H7 (cell line): ENCODE results near the gene TUT4. TPM values are rescaled to one million over a fixed set of nuclear protein-coding genes. Genes with fewer than 3 reads are reported as not detected.

Experiments
- DNase-seq: peaks from one replicate; pipeline ENCODE4 v3.0.0; 2012
- H3K27me3 ChIP-seq: 2 replicates; pipeline ENCODE4 v1.6.0; 2011; ENCODE audit warnings: mild to moderate bottlenecking, low read length; ENCODE audit not compliant: control insufficient read depth, insufficient read depth
- H3K36me3 ChIP-seq: replicated peaks from 2 replicates; pipeline ENCODE4 v1.5.1; 2011; ENCODE audit warnings: low read length; ENCODE audit not compliant: control insufficient read depth, insufficient read depth
- H3K4me3 ChIP-seq: 2 replicates; pipeline ENCODE4 v1.5.1; 2011; ENCODE audit warnings: low read depth, mild to moderate bottlenecking, control low read depth, low read length, moderate library complexity; ENCODE audit not compliant: insufficient read depth
- total RNA-seq: library from RNA; depleted of rRNA; stranded (reverse); fragments of >200 nt; shearing (Covaris generic); gene quantifications from 2 replicates; pipeline ENCODE4 v1.2.3, GENCODE V29; 2014; rRNA removed

Gene TUT4, protein sequence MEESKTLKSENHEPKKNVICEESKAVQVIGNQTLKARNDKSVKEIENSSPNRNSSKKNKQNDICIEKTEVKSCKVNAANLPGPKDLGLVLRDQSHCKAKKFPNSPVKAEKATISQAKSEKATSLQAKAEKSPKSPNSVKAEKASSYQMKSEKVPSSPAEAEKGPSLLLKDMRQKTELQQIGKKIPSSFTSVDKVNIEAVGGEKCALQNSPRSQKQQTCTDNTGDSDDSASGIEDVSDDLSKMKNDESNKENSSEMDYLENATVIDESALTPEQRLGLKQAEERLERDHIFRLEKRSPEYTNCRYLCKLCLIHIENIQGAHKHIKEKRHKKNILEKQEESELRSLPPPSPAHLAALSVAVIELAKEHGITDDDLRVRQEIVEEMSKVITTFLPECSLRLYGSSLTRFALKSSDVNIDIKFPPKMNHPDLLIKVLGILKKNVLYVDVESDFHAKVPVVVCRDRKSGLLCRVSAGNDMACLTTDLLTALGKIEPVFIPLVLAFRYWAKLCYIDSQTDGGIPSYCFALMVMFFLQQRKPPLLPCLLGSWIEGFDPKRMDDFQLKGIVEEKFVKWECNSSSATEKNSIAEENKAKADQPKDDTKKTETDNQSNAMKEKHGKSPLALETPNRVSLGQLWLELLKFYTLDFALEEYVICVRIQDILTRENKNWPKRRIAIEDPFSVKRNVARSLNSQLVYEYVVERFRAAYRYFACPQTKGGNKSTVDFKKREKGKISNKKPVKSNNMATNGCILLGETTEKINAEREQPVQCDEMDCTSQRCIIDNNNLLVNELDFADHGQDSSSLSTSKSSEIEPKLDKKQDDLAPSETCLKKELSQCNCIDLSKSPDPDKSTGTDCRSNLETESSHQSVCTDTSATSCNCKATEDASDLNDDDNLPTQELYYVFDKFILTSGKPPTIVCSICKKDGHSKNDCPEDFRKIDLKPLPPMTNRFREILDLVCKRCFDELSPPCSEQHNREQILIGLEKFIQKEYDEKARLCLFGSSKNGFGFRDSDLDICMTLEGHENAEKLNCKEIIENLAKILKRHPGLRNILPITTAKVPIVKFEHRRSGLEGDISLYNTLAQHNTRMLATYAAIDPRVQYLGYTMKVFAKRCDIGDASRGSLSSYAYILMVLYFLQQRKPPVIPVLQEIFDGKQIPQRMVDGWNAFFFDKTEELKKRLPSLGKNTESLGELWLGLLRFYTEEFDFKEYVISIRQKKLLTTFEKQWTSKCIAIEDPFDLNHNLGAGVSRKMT (N-terminal part only)
- total RNA-seq = 52.4 and 64.6 TPM in 2 replicates

DNA sequence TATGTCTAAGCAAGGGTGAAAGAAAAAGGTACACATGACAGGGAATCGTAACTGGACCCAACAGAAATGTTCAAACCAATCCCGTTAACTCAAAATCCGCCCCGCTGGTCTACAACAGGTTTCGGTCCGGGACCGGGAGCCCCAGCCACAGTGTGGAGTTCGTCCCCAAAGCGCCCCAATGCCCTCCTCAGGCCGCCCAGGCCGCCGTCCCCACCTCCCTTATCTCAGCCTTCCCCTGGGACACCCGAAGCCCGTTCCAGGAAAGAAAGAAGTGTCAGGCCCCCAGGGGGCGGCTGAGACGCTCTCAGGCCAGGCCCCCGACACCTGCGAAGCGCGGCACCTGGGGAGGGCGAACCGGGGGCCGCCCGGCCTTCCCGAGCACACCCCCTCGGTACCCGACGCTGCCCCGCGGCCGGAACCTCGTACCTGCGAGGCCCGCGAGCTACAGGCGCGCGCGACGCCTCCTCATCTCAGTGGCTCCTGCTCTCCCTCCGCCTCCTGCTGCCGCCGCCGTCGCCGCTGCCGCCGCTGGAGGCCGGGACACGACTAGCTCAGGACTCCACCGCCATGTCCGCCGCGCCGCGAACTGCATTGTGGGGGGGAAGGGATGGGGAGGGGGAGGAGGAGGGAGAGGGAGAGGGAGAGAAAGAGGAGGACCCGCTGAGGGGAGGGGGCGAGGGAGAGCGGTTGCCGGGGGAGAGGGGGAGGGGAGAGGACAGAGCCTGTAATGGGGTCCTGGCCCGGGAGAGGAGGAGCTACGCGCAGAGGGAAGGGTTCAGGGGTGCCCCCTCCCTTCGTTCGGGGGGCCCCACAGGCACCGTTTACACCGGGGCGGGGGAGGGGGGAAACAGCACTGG is at the start of gene TUT4:
Gene TUT4, minus strand, starts transcription at position 588 of the 857 bp plus-strand sequence. CDS start 26,812 bp downstream, outside the sequence.
- peak; percentile 94 for DNase-seq
- Histone ChIP-seq H3K4me3 (peak within 1 kb of the TSS; percentile 93), H3K27me3 (no peaks in the 10 kb centered on the region), H3K36me3 (no peaks in the 10 kb centered on the region)

DNA sequence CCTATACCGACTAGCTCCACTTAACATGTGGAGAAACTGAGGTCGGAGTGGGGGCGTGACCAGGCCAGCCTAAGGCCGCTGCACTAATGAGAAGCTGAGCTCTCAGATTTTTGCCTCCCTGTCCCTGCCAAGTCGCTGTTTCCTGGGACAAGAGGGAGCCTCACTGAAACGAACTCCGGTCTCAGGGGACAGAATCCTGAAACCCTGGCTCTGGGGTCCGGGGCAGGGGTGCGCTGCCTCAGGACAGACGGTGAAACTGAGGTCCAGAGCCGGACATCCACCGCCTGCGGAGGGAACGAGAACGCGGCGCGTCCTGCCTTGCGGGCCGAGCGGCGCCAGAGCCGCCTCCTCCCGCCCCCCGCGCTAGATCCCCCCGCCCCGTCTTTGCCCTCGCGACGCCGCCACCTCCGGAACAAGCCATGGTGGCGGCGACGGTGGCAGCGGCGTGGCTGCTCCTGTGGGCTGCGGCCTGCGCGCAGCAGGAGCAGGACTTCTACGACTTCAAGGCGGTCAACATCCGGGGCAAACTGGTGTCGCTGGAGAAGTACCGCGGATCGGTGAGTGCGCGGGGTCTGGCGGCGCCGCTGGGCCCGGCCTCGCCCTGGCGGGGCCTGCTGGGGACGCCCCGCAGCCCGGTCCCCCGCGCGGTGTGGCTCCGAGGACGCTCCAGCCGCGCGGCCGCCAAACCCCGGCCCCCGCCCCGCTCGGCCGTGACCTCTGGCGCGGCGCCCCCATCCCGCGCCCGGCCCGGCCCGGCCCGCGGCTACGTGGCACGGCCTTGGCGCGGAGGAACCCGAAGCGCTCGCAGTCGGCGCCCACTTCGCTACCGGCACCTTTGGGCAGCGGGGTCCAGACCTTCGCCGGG is 49.3 kb upstream of the TUT4 start, which contains the start of gene GPX7:
Gene GPX7, plus strand, starts transcription at position 381 of the 865 bp plus-strand sequence. Its CDS starts 39 bp downstream, at position 420.
- H3K36me3 ChIP-seq = no peaks in the 10 kb centered on the region
- DNase-seq = peak; percentile 87
- peak within 1 kb of the TSS; percentile 56 for H3K4me3 ChIP-seq
- peaks cover 30% of the 10 kb centered on the region for H3K27me3 ChIP-seq

DNA sequence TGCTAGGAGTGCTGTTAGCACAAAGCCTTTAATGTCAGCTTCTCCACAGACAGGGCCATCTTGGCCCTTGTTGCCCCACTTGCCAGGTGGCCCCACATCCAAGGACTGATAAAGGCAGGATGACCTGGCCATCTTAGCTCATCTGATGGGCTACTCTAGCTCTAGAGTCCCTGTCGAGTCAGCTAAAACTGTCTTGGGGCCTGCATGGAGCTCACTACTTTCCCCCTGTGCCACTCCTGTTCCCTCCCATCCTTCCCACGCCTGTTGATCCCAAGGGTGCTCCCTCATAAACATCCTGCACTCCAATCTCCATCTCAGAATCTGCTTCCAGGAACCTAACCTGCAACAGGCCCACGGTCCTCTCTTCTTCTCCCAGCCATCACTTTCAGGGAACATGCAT is 48.6 kb upstream of the TUT4 start:
- Histone ChIP-seq H3K27me3 (peaks cover 30% of the 10 kb centered on the region), H3K4me3 (no peak overlapping the region; the same call in 1 of the 2 replicates), H3K36me3 (no peaks in the 10 kb centered on the region)
- no peak for DNase-seq

DNA sequence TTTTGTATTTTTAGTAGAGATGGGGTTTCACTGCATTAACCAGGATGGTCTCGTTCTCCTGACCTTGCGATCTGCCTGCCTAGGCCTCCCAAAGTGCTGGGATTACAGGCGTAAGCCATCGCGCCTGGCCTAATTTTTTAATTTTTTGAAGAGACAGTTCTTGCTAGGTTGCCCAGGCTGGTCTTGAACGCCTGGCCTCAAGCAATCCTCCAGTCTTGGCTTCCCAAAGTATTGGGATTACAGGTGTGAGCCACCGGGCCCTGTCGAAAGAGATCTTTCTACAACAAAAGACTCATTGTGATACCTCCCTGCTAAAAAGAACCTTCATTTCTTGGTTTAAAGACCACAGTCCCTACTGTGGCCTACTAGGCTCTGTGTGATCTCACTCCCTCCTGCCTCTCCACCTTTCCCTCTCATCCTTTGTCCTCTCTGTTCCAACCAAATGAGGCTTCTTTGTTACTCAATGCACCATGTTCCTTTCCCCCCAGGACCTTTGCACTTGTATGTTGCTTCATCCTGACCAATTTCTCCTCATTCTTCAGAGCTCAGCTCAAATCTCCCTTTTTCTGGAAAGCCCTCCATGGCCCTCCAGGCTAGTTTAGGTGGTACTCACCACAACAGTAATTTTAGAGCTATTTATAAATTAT is 47.8 kb upstream of the TUT4 start:
- no peak overlapping the region for H3K4me3 ChIP-seq
- H3K36me3 ChIP-seq = no peaks in the 10 kb centered on the region
- peaks cover 30% of the 10 kb centered on the region for H3K27me3 ChIP-seq
- no peak for DNase-seq

DNA sequence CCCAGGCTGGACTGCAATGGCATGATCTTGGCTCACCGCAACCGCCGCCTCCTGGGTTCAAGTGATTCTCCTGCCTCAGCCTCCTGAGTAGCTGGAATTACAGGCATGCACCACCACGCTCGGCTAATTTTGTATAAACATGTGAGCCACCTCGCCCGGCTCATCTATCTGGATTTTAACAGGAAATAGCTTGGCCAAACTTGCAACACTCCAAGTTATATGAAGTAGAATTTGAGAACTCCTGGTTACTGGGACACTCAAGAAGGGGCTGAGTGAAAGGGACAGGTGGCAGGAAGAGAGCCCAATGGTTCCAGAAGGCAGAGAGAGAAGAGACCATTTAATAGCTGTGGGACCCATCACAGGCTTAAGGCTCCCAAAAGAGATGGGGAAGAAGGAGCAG is 46.3 kb upstream of the TUT4 start:
- H3K4me3 ChIP-seq = no peak overlapping the region
- DNase-seq = no peak
- no peaks in the 10 kb centered on the region for H3K36me3 ChIP-seq
- peaks cover 30% of the 10 kb centered on the region for H3K27me3 ChIP-seq

DNA sequence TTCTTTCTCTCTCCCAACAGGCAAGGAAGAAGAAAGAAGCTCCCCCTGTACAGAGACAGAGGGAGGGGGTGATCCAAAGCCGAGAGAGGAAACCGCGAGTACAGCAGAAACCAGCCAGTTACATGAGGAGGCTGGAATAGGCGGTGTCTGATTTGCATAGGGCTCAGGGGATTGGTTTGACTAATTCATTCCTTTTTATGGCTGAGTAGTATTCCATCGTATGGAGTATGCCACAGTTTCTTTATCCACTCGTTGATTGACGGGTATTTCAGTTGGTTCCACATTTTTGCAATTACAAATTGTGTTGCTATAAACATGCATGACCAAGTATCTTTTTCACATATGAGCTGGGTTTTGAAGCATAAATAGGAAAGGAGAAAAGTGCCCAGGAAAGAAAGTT is 45.8 kb upstream of the TUT4 start:
- no peak for DNase-seq
- H3K27me3 ChIP-seq = peaks cover 30% of the 10 kb centered on the region
- H3K4me3 ChIP-seq = no peak overlapping the region
- H3K36me3 ChIP-seq = no peaks in the 10 kb centered on the region

DNA sequence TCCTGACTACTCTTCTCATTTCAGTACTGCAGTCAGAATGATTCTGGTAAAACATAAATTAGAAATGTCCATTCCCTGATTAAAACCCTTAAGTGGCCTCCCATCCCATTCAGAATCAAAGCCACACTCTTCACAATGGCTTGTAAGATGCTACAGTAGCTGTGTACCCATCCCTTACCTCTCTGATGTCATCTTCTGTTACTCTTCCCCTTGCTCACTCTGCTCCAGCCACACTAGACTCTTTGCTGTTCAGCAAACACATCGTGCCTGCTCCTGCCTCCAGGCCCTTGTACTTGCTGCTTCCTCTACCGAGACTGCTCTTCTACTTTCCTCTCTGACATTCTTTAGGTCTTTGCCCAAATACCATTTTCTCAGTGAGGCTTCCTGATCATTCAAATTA is 45.0 kb upstream of the TUT4 start:
- no peaks in the 10 kb centered on the region for H3K36me3 ChIP-seq
- H3K4me3 ChIP-seq = no peak overlapping the region
- H3K27me3 ChIP-seq = peaks cover 23% of the 10 kb centered on the region
- DNase-seq = no peak

DNA sequence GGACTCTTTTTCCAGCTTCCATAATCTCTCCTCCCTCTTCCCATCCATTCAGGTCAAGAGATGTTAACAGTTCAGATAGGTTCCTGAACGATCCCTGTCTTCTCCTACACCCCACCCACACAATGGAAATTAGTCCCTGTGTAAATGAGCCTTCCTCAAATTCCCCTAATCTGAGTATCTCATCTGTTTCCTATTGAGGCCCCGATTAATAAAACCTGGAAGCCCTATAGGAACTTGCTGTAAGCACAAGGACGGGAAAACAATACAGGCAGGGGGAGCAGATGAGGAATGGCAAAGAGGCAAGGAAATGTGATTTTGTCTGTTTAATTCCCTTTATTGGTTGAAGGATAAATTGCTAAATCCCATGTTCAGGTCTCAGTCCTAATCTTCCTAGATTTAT is 42.2 kb upstream of the TUT4 start:
- DNase-seq = no peak
- no peak overlapping the region for H3K4me3 ChIP-seq
- peaks cover 2% of the 10 kb centered on the region; the same call in 1 of the 2 replicates for H3K27me3 ChIP-seq
- H3K36me3 ChIP-seq = no peaks in the 10 kb centered on the region

DNA sequence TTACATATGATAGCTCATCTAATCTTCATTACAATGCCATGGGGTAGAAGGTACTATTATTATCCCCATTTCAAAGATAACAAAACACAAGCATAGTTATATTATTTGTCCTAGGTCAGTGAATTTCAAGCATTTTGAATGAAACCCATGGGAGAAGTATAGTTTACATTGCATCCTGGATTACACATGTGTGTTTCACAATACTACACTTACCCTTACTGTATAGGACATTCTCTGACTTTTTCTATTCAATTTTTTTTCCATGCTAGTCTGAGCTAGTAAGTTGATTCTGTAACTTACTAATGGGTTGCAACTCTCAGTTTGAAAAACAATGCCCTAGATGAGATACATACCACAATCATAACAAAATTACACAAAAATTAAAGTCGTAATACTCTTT is 40.6 kb upstream of the TUT4 start:
- no peaks in the 10 kb centered on the region for H3K27me3 ChIP-seq
- H3K36me3 ChIP-seq = no peaks in the 10 kb centered on the region
- no peak for DNase-seq
- no peak overlapping the region for H3K4me3 ChIP-seq

DNA sequence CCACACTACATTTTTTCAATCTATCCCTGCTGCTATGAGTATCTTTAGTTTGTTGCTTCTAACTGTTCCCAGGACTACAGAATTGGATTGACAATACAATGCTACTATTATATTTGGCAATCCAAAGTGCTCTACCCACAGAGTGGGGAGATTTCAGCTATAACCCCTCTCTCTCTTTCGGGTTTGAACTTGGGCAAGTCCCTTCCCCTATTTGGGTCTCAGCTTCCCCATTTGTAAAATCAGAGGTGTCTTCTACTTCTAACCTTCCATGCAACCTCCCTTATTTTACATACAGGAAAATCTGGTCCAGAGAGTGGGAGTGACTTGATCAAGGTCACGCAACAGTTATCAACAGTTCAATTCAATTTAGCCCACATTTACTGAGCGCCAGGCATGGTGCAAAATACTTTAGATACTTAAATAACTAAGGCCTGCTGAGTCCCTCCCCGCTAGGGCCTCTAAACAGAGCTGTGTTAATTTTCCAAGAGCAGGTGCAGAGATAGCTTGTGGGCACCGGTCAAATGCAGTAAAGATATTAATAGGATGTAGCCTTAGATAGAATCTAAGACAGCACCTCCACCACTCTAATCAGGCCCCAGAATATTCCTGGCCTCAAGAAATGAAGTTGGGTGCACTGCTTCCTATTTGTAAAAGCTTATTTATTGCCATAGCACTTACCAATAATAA is 39.9 kb upstream of the TUT4 start:
- DNase-seq = no peak
- Histone ChIP-seq H3K4me3 (no peak overlapping the region), H3K27me3 (no peaks in the 10 kb centered on the region), H3K36me3 (no peaks in the 10 kb centered on the region)

DNA sequence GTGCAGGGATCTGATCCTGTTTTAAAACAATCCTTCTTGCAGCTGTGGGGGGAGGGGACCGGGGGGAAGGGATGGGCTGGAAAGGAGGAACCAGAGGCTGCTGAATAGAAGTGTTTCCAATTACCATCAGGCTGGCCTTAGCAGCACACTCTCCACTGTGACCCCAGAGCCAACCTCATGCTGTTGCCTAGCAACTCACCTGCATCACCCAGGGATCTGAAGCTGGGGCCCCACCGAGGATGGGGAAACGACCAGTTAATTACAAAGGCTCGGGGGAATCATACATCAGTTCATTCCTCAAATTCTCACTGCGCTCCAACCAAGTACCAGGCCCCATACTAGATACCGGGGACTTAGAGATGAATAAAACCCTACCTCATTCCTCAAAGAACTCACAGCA is 37.4 kb upstream of the TUT4 start:
- H3K4me3 ChIP-seq = no peak overlapping the region
- H3K27me3 ChIP-seq = no peaks in the 10 kb centered on the region; the same call in 1 of the 2 replicates
- peak; percentile 51 for DNase-seq

DNA sequence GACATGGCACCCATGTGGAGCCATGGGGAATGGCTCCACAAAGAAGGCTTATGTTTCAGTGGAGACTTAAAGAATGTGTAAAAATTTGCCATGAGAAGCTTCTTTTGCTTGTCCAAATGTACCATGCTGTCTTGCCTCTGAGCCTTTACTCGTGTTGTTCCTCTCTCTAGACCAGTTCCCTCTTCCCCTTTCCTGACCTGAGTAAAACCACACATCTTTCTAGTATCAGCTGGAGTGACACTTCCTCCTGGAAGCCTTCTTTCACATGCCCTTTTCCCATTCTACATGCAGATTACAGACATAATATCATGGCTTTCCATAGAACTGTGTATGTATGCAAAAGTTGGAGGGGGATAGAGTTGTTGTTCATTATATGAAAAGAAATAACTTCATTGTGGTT is 35.6 kb upstream of the TUT4 start:
- Histone ChIP-seq H3K36me3 (no peaks in the 10 kb centered on the region), H3K27me3 (no peaks in the 10 kb centered on the region; the same call in 1 of the 2 replicates), H3K4me3 (no peak overlapping the region)
- DNase-seq = no peak

More for the DNA sequence above, 37.4 kb upstream of the TUT4 start:
- H3K36me3 ChIP-seq = no peaks in the 10 kb centered on the region
